CD4-positive, alpha-beta T cell treated with Interleukin-10 for 1 hour (primary cell): Measurements from ENCODE around the gene TXNRD2.
A peak's percentile ranks its signal among the peaks of the same experiment; 100 is the strongest.

Experiments
- DNase-seq: peaks from one replicate; pipeline ENCODE4 v3.0.0-alpha.2; 2020

Gene TXNRD2

DNA sequence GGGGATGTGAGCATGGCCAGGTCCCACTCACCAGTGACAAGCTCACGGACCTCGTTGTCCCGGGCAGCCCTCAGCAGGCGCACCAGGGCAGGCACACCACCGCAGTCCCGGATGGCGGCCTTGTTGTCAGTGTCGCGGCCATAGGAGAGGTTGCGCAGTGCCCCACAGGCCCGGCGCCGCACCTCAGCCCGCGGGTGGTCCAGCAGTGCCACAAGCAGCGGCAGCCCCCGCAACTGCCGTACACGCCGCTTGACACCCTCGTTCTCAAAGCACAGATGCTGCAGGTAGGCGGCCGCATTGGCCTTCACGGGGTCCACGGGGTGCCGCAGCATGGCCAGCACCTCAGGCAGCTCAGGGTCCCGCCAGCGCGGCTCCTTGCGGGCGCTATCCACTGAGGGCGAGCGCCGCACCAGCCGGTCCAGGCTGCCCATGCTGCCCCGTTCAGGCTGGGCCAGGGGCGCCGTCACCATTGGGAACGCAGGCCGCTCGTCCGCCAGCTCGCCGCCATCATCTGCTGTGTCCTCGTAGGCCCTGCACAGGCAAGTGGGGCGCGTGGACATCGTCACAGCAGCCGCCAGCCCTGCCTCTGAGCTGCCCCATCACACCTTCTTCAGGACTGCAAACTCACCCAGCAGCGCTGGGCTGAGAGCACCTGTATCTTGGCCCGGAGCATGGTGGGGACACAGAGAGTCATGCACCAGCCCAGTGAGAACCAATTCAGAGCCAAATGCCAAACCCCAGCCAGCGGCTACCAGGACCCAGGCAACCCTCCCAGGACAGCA lies 38.3 kb upstream of the TXNRD2 start:
- no peak for DNase-seq

DNA sequence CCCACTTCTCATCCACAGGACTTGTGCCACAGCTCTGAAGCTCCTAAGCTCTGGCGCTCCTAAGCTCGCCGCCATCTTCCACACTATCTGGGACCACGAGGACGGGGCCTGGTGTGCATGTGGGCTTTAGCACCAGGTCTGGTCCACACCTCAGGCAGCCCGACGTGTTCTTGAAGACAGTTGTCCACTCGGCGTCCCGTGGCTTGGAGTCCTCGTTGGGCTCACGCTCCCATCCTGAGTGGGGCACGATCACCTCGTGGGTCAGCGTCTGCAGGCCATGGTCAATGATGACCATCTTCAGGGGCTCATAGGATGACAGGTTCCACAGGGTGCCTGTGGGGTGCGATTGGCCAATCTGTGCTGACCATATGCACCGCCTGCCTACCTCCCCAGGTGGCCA lies 37.1 kb upstream of the TXNRD2 start:
- DNase-seq = no peak

DNA sequence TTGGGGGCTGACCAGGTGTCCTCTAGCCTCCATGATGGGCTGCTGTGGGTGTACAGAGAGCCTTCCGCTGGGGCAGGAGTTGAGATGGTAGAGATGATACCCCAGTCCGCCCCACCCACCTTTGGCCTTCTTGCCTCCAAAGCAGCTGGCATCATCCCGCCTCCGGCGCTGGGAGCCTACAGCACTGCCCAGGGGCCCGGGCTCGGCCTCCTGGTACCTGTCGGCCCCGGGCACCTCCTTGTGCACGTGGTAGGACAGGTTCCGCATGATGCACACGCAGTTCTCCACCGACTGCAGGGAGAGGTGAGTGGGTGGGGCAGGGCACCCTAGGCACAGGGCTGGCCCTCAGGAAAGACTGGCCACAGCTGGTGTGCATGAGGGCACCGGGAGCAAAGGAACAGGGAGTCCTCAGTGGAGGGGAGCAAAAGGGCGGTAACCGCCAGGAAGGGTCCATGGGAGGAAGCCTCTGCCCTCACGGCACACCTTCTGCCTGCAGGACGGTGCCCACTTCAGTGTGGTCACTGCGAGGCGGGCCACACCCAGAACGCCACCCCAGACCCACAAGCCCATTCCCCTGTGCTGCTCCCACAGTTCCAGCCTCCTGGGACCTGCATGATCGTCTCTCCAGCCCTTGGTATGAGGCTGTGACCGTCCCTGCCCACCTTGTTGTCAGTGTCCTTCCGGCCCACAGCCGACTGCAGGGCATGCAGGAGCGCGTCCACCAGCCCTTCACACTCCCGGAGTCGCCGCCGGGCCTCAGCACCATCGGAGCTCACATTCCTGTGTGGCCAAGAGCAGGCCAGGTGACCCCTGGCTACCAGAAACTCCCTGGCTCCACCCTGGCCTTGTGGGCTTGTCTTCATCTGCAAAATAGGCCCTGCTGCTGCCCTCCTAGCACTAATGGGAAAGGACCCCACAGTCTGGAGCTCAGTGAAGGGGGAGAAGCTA lies 36.0 kb upstream of the TXNRD2 start:
- DNase-seq = no peak

DNA sequence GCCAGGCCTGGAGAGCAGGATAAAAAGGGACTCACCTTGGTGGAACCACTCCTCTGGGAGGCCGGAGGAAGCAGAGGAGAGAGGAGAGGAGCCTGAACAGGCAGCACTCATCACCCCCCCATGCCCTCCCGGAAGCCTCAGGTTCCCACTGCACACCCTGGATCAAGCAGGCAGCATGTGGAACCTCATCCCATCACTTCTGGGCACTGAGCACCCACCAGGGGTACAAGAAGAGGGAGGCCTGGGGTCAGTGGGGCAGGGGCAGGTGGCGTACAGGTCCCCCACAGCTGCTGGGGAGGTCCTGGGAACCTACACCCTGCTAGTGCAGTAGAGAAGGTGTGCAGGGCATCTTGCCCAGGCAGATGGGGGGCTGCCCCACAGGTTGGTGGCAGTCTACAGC lies 35.1 kb upstream of the TXNRD2 start:
- DNase-seq = no peak

DNA sequence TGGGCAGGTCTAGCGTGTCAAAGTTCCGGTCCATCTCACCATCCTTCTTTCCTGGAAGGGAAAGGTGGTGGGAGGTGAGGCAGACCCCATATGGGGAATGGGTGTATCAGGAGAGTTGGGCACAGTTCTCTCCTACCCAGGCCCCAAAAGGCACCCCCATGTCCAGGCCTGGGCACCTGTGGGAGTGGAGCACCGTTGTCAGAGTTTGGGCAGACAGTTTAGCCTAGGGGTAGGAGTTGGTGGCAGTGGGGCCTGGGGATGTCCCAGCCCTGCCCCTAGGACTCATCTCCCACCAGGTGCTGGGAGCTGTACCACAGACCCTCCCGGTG lies 34.1 kb upstream of the TXNRD2 start:
- no peak for DNase-seq

DNA sequence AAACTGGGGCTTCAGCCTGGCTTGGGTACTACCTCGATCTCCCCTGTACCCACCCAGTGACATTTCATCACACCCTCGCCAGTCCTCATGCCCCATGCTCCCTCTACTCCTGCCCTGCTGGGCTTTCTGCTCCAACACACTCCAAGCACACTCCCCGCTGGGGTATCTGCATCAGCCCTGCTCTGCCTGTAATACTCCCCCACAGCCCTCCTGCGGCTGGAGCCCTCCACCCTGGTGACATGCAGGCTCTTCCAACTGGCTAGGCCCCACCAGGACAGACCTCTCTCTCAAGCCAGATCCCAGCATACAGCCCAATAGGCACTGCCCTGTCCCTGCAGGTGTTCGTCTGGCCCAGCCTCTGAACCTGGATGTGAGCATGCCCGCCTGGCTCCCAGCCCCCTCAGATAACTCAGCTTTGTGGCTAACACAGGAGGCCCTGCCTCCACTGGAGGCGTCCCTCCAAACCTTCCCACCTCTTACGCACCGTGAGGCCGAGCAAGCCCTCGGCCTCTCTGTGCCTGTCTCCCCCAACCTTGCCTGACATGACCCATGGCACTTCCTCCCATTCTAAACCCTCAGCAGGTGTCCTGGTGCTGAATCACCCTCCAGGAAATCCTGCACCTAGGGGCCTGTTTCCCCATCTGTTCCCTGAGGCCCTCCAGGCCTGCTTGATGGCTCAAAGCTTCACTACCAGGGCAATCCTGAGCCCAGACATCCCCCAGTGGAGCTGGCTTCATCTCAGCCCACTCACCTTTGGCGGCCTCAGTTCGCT lies 33.5 kb upstream of the TXNRD2 start:
- no peak for DNase-seq

DNA sequence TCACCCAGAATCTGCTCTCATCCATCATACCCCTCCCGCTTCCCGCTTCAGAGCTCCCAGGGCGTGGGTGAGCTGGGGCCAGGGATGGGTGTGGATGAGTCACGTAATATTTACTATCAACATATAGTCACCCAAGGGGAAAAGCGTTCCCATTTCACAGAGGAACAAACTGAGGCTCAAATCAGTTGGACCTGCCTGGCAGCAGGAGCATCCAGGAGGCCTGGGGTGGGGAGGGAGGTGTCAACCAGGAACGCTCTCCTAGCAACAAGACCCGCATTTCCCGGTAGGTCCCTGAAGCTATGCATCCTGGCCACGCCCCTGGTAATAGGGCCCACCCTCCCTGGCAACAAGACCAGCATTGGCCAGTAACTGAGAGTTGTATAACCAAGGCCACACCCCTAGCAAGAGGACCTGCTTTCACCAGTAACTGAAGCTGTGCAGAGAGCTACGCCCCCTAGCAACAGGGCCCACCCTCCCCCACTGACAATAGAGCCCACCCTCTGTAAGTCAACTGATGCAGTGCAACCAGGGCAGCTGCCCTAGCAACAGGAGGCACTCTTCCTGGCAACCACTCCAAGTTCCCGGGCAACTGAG lies 32.7 kb upstream of the TXNRD2 start:
- peak; percentile 33 for DNase-seq

DNA sequence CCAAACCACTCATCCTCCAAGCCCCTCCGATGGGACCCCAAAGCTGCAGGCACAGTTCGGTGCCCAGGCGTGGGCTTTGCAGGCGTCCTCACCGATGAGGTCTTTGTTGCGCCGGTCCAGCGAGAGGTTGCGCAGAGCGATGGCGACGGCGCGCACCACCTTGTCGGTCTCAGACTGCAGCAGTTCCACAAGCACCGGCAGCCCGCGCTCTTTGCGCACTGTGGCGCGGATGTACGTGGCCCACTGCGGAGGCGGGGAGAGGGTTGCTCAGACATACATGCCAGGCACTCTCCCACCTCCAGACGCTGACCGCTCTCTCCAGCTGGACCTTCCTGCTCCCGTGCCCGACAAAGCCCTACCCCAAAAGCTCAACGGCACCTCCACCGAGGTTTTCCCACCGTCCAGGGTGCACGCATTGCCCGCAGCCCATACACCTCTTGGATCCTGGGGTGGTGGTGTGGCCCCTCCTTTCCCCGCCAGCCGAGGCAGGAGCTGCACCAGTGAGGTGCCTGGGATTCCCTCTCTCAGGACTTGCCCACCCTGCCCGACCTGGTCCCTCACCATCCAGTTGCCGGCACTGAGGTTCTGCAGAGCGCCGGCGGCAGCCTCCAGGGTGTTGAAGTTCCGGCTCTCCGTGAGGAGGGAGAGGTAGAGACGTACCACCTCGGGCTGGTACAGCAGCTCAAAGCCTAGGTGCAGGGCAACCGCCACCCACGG lies 32.1 kb upstream of the TXNRD2 start:
- DNase-seq = no peak

DNA sequence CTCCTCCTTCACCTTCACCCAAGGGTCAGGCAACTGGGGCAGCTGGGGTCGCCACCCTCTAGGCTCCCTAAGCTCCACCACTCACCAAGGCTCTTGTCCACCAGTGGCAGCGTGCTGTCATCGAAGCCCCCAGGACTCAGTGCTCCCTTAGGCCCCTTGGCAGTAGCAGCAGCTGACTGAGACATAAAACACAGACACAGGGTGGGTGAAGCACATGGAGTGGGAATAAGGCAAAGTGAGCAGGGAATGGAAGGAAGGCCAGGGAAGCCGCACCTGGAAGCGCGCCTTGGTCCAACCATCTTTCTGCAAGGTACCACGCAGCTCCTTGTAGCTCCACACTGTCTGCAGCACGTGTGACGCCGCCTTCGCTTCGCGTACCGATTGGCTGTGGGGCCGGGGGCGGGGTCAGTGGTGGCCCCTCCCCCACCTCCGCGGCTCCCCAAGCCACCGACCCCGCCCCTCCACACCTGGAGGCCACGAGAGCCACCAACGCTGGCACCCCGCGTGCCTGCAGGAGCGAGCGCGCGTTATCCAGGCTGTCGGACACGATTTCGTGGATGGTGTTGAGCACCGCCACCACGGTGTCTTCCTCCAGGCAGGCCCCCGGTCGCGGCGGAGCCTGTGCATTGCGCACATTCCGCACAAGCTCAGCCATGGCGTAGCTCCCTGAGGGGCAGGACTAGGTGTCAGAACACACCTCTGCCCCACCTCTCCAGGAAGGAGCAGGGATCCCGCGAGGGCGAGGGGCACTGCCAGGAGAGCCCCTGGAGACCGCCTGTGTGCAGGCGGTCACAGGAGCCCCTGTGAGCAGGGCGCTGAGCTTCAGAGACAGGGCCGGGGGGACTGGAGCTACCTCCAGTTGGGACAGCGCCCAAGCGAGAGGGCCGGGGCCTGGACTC lies 31.3 kb upstream of the TXNRD2 start:
- DNase-seq = no peak

DNA sequence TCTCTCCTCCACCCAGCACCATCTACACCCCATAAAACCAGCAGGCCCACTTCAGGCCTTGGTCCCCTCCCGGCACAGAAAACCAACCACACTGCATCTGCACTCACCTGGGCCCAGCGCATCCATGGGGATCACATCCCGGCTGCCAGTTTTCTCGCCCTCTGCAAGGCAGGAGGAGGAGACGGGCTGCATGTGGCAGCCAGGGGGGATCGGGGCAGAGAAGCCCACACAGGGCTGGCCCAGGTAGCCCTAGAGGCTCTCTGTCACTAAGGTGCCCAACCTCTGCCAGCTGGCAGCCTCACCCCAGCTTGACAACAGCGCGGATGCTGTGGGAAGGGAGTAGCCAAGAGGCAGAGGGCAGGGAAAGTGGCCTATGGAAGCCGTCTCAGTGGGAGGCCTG lies 30.6 kb upstream of the TXNRD2 start:
- no peak for DNase-seq

DNA sequence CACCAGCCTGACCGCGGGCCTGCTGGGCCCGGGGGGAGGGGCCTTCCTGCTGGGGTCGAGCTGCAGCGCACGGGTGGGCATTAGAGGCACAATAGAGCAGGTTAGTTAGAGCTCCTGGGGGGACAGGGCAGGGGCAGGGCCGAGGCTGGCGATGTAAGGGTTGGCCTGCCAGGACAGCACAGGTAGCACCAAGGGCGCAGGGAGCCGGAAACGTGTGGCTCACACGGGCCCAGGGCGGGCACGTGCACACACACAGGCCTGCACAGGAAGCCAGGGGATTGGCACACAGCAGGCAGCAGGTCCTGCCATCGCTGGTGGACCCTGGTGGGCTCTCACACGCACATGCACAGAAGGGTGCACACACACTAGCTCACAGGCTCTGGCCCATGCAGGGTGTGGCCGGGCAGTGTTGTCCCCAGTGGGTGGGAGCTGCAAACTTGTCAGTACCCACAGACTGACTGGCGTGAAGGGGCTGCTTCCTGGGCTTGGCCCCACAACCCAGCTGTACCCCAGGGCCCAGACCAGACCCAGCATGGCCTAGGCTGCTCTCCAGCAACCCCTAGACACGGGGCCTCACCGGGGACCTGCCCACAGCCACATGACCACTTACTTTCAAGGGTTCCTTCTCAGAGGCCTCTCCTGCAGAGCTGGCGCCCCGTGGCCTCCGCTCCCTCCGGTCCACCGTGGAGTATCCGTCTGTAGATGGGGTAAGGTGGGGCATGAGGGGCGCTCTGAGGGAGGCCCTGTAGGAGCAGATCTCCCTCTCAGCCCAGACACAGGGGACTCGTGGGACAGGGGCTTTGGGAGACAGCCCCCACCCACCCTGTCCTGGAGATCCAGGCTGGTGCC lies 29.9 kb upstream of the TXNRD2 start:
- DNase-seq = no peak

DNA sequence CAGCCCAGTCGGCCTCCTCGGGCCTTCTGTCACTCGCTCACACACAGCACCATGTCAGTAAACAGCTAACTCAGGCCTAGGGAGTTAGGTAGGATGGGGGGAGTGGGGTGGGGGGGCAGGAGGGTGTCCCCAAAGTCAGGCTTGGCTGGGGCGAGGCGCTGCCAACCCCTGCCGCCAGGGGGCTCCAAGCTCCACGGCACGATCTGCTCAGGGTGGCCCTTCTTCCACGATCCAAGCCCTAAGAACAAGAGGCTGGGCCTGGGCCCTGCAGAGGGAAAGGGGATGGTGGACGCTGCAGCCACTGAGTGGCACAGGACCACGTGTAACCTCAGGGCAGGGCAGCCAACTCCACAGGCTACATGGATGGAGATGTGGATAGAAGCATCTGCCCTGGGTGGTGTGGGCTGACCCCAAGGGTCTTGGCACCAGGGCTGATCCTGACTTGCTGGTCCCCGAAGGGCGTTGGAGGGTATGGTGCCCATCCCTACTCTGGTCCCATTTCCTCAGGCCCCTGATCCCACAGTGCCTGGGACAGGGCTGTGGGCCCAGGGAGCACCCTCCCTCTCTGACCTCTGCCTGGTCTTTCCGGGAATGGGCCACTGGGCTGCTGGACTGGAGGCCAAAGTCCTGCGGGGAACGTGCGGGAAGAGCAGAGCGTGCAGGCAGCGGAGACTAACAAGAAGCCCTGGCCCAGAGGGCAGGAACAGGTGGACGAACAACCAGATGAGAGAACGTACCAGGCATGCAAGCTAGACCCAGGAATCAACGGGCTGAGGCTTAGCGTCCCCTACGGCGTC lies 29.1 kb upstream of the TXNRD2 start:
- DNase-seq = peak; percentile 81

DNA sequence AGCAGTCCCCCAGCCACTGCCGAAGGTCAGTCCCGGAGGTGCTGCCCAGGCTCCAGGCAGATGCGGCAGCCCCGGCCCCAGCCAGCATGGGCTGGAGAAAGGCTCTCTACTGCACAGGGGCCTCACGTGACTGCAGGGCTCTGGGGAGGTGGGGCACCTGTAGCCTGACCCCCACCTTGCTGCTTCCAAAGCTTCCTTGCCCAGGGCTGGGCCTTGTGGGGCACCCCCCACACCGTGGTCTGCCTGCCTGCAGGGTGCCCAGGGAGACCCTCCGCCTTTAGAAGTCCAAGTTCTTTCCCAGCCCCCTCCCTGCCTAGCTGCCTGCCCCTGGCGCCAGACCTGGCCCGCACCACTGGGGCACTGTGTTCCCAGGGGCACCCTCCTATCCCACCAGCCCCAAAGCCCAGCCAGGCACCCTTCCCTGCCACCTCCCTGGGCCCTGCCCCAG lies 28.4 kb upstream of the TXNRD2 start:
- DNase-seq = no peak

DNA sequence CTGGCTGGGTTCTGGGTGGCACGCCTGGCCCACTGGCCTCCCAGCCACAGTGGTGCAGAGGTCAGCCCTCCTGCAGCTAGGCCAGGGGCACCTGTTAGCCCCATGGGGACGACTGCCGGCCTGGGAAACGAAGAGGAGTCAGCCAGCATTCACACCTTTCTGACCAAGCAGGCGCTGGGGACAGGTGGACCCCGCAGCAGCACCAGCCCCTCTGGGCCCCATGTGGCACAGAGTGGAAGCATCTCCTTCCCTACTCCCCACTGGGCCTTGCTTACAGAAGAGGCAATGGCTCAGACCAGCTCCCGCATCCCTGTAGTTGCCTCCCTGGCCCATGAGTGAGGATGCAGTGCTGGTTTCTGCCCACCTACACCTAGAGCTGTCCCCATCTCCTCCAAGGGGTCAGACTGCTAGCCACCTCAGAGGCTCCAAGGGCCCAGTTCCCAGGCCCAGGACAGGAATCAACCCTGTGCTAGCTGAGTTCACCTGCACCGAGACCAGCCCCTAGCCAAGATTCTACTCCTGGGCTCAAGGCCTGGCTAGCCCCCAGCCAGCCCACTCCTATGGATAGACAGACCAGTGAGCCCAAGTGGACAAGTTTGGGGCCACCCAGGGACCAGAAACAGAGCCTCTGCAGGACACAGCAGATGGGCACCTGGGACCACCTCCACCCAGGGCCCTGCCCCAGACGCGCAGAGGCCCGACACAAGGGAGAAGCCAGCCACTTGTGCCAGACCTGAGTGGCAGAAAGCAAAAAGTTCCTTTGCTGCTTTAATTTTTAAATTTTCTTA lies 27.7 kb upstream of the TXNRD2 start:
- DNase-seq = no peak

DNA sequence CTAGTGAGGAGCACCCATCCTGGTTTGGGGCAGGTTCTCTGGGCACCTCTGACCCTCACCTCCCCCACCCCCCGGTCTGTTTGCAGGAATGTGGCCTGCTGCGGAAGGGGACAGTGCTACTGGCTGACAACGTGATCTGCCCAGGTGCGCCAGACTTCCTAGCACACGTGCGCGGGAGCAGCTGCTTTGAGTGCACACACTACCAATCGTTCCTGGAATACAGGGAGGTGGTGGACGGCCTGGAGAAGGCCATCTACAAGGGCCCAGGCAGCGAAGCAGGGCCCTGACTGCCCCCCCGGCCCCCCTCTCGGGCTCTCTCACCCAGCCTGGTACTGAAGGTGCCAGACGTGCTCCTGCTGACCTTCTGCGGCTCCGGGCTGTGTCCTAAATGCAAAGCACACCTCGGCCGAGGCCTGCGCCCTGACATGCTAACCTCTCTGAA lies 26.9 kb upstream of the TXNRD2 start:
- DNase-seq = no peak

DNA sequence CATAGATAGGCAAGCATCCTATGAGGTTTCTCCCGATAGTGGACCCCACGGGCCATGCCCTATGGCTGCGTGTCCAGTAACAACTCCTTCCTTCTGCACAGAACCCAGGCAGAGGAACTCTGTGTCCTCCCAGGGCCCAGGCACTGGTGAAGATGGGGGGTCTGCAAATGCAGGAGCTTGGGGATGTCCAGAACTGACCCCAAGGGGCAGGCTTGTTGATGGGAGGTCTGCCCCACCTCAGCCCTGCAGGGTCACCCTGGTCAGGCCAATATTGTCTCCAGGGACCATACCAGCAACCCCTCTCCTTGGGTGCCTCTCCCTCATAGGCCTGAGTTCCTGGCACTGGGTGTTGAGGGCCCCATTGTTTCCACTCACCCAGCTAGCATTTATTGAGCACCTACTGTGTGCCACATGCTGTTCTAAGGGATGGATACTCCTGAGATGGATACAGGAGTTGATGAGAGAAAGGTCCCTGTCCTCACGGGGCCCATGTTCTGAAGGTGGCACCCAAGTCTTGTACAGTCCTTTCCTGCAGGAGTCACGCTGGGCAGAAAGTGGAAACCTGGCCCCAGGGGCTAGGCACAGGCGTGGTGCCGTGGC lies 26.3 kb upstream of the TXNRD2 start:
- no peak for DNase-seq

DNA sequence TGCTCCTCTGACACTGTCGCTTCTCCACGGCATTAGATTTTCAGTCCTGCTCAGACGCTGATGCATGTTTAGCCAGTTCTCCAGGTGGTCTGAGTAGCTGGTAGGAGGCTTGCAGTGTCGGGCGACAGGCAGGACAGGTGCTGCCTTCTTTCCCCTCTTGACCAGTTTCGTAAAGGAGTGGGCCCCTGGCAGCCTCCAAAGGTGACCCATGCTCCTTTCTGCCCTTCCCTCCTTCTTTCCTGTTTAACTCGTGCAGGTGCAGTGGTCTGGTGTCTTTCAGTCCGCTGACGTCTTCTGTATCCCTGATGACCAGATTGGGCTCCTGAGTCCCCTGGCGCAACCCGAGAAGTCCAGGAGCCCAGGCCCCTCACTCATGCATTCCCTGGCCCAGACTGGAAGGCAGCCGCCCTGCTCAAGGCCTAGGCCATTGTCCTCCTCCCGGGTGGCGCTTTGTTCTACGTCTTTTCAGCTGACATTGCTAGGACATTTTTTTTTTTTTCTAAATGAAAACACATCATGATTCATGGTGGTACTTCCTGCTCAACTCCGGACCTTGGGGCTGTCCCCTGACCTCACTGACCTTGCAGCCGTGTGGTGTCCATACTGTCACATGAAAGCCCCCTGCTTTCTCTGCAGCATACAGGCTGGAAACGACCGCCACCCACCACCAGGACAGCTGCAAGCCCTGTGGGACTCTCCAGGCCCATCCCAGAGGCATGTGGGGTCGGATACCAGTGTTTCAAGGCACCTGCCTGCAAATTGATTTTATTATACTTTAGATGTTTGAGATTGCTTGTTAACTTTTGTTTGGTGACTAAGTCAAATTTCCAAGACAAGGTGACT lies 25.5 kb upstream of the TXNRD2 start:
- no peak for DNase-seq
